K562 (cell line): ENCODE results near the gene MYMX. TPM values are rescaled to one million over a fixed set of nuclear protein-coding genes. Genes with fewer than 3 reads are reported as not detected.

ENCODE experiments used
- BRD4 ChIP-seq: fragments of 200-600 bp; sonication (generic); IDR thresholded peaks from 2 replicates; pipeline ENCODE4 v1.6.1; 2017; ENCODE audit warnings: inconsistent platforms
- CLOCK ChIP-seq: fragments of 250-450 bp; sonication (Bioruptor Pico); IDR thresholded peaks from 2 replicates; pipeline ENCODE4 v1.4.0; 2020; ENCODE audit warnings: mild to moderate bottlenecking, moderate library complexity, borderline replicate concordance
- ETV6 ChIP-seq, 3 experiments: fragments of 150-350 bp in 1 of 3; sonication (generic) in 1 of 3; formaldehyde crosslinking in 1 of 3; IDR thresholded peaks; 2 replicates each; pipeline versions ENCODE4 v1.6.1 to v1.8.0; 2014 to 2022; ENCODE audit warnings: borderline replicate concordance in 2 of 3, low read depth in 2 of 3, antibody characterized with exemption in 1 of 3, low read length in 1 of 3, mild to moderate bottlenecking in 1 of 3, missing genetic modification reagents in 1 of 3
- KLF1 ChIP-seq: fragments of 450-650 bp; IDR thresholded peaks from 2 replicates; pipeline ENCODE4 v1.6.1; 2016; ENCODE audit warnings: missing genetic modification characterization, missing compliant biosample characterization
- KLF16 ChIP-seq: IDR thresholded peaks from 2 replicates; pipeline ENCODE4 v1.6.1; 2016; ENCODE audit warnings: antibody characterized with exemption
- NR2C2 ChIP-seq, 2 experiments: fragments of 200-800 bp in 1 of 2; sonication (Bioruptor generic) in 1 of 2; sonication (generic) in 1 of 2; formaldehyde crosslinking in 1 of 2; IDR thresholded peaks; 2 replicates each; pipeline versions ENCODE4 v1.6.1 to v1.8.0; 2016 to 2022; ENCODE audit warnings: mild to moderate bottlenecking in 1 of 2, missing compliant biosample characterization in 1 of 2, missing genetic modification characterization in 1 of 2, missing genetic modification reagents in 1 of 2
- RCOR1 ChIP-seq, 2 experiments: IDR thresholded peaks; 2 replicates each; pipeline ENCODE4 v1.6.1; 2012; ENCODE audit warnings: low read depth in 2 of 2, low read length in 2 of 2, borderline replicate concordance in 1 of 2, improper control_type of control experiment in 1 of 2
- SAFB ChIP-seq: fragments of 200-400 bp; formaldehyde crosslinking; IDR thresholded peaks from 2 replicates; pipeline ENCODE4 v1.6.1; 2017; ENCODE audit warnings: low read depth, low read length, borderline replicate concordance
- SMARCA4 ChIP-seq: fragments of 450-650 bp; IDR thresholded peaks from 2 replicates; pipeline ENCODE4 v1.6.1; 2016
- SMARCA5 ChIP-seq: fragments of 450-650 bp; IDR thresholded peaks from 2 replicates; pipeline ENCODE4 v1.6.1; 2016
- TAF15 ChIP-seq: fragments of 200-400 bp; formaldehyde crosslinking; IDR thresholded peaks from 2 replicates; pipeline ENCODE4 v1.6.1; 2017; ENCODE audit warnings: mild to moderate bottlenecking, low read depth, low read length, moderate library complexity
- TEAD1 ChIP-seq, 2 experiments: fragments of 450-650 bp in 1 of 2; sonication (generic) in 1 of 2; formaldehyde crosslinking; IDR thresholded peaks; 2 replicates each; pipeline versions ENCODE4 v1.4.0 to v1.8.0; 2020 to 2022; ENCODE audit warnings: mild to moderate bottlenecking in 2 of 2, missing genetic modification reagents in 1 of 2
- USF1 ChIP-seq: sonication (generic); formaldehyde crosslinking; IDR thresholded peaks from 2 replicates; pipeline ENCODE4 v1.9.0; 2022; ENCODE audit warnings: mild to moderate bottlenecking, missing genetic modification reagents
- YY1 ChIP-seq, 3 experiments: IDR thresholded peaks; 2 replicates each; pipeline ENCODE4 v1.6.1; 2011; ENCODE audit warnings: low read length in 2 of 3, mild to moderate bottlenecking in 2 of 3, moderate library complexity in 2 of 3, borderline replicate concordance in 1 of 3, control low read depth in 1 of 3, low read depth in 1 of 3; ENCODE audit not compliant: insufficient read depth in 3 of 3, insufficient replicate concordance in 2 of 3, control insufficient read depth in 1 of 3, insufficient read length in 1 of 3; ENCODE audit errors: extremely low read depth in 1 of 3
- ZNF644 ChIP-seq: fragments of 200-800 bp; sonication (Bioruptor generic); IDR thresholded peaks from 2 replicates; pipeline ENCODE4 v1.6.1; 2016; ENCODE audit warnings: low read depth, missing genetic modification characterization, missing compliant biosample characterization
- ZNF717 ChIP-seq: fragments of 250-450 bp; sonication (Bioruptor Pico); IDR thresholded peaks from 2 replicates; pipeline ENCODE4 v1.5.0; 2021
- ZNF79 ChIP-seq: fragments of 250-450 bp; sonication (Bioruptor Pico); IDR thresholded peaks from 2 replicates; pipeline ENCODE4 v1.4.0; 2020; ENCODE audit warnings: low read depth, mild to moderate bottlenecking, moderate library complexity
- polyA plus RNA-seq, 8 experiments: library from polyadenylated mRNA; depleted of rRNA in 4 of 8; stranded (reverse) in 5 of 8; unstranded in 3 of 8; fragments of >200 nt; fragmentation: Nextera tagmentation in 2 of 8; fragmentation: Illumina TruSeq in 1 of 8; extraction: Ambion mirVana in 2 of 8; extraction: Trizol in 1 of 8; gene quantifications; 2 replicates each; pipeline versions ENCODE4 v1.2.1 to v1.2.3, GENCODE V29; 2011 to 2014; ENCODE audit warnings: inconsistent platforms in 1 of 8, missing spikeins in 1 of 8
- total RNA-seq, 7 experiments: library from RNA; depleted of rRNA in 6 of 7; stranded (reverse); fragments of >200 nt in 6 of 7; fragmentation: Illumina TruSeq in 2 of 7; extraction: Trizol in 2 of 7; gene quantifications; 2 replicates each; pipeline versions ENCODE4 v1.2.1 to v1.2.3, GENCODE V29; 2011 to 2021; ENCODE audit warnings: low replicate concordance in 1 of 7
- TF ChIP-seq, protein P1 (sequence below), 3 experiments: IDR thresholded peaks in 2 of 3; conservative IDR thresholded peaks in 1 of 3; 2 replicates each; pipeline ENCODE4 v1.5.1; 2011 to 2012; ENCODE audit warnings: low read length in 3 of 3, mild to moderate bottlenecking in 3 of 3, control low read depth in 2 of 3, improper control_type of control experiment in 1 of 3, inconsistent platforms in 1 of 3, low read depth in 1 of 3, mixed read lengths in 1 of 3, moderate library complexity in 1 of 3; ENCODE audit not compliant: insufficient read depth in 2 of 3
- TF ChIP-seq, protein P2 (sequence below): fragments of 450-650 bp; formaldehyde crosslinking; IDR thresholded peaks from 2 replicates; pipeline ENCODE4 v1.4.0; 2022; ENCODE audit warnings: missing genetic modification characterization

The MYMX gene
- total and polyA plus RNA-seq, 9 of the 15 experiments (the other 6 are each of a cell fraction or from before 2014, with no cell fraction given) = 0.12 TPM; not detected in 8

GRCh38 chr6:44221291-44221960, 4.7 kb downstream of the MYMX start (continued):
- TF ChIP-seq, protein P1, sequence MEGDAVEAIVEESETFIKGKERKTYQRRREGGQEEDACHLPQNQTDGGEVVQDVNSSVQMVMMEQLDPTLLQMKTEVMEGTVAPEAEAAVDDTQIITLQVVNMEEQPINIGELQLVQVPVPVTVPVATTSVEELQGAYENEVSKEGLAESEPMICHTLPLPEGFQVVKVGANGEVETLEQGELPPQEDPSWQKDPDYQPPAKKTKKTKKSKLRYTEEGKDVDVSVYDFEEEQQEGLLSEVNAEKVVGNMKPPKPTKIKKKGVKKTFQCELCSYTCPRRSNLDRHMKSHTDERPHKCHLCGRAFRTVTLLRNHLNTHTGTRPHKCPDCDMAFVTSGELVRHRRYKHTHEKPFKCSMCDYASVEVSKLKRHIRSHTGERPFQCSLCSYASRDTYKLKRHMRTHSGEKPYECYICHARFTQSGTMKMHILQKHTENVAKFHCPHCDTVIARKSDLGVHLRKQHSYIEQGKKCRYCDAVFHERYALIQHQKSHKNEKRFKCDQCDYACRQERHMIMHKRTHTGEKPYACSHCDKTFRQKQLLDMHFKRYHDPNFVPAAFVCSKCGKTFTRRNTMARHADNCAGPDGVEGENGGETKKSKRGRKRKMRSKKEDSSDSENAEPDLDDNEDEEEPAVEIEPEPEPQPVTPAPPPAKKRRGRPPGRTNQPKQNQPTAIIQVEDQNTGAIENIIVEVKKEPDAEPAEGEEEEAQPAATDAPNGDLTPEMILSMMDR (IDR thresholded peaks at IDR 0.05 in 2 of 3, conservative IDR thresholded peaks at IDR 0.05 in 1 of 3; ENCODE audit: insufficient read depth in 2 of 3, low read depth in 1 of 3, low read length in 3 of 3) = peak; percentile 94 to 97 (median 94)
- TF ChIP-seq TAF15 (no peak), KLF1 (tag) (no peak), USF1 (peak; percentile 43; the same call in 1 of the 2 replicates), SMARCA5 (no peak), BRD4 (no peak), KLF16 (0 out of 2 replicates have a peak, but pooled peaks have one; percentile 16), NR2C2 (CRISPR knock-in tag; IDR thresholded peaks at IDR 0.05) (peak; percentile 41; the same call in 1 of the 2 replicates), NR2C2 (tag; IDR thresholded peaks at IDR 0.05) (no peak; the same call in 1 of the 2 replicates), TEAD1 (CRISPR knock-in tag; IDR thresholded peaks at IDR 0.05) (peak in 1 of 2 experiments; percentile 71; a peak in 1 of 4 replicates), ETV6 (IDR thresholded peaks at IDR 0.05; ENCODE audit: borderline replicate concordance in 1 of 2, low read depth in 2 of 2, low read length in 1 of 2) (no peak), ETV6 (CRISPR knock-in tag; IDR thresholded peaks at IDR 0.05; ENCODE audit: borderline replicate concordance) (no peak), ZNF644 (tag) (no peak), SAFB (no peak), YY1 (IDR thresholded peaks at IDR 0.05; ENCODE audit: borderline replicate concordance in 1 of 3, control insufficient read depth in 1 of 3, extremely low read depth in 1 of 3, insufficient read depth in 3 of 3, insufficient read length in 1 of 3, insufficient replicate concordance in 2 of 3, low read depth in 1 of 3, low read length in 2 of 3) (peak in 1 of 3 experiments; percentile 62), ZNF717 (CRISPR knock-in tag) (no peak), CLOCK (CRISPR knock-in tag) (no peak), ZNF79 (no peak), RCOR1 (IDR thresholded peaks at IDR 0.05; ENCODE audit: borderline replicate concordance in 1 of 2, low read depth in 2 of 2, low read length in 2 of 2) (peak in 1 of 2 experiments; percentile 74; a peak in 1 of 4 replicates), SMARCA4 (no peak)
- TF ChIP-seq, protein P2, sequence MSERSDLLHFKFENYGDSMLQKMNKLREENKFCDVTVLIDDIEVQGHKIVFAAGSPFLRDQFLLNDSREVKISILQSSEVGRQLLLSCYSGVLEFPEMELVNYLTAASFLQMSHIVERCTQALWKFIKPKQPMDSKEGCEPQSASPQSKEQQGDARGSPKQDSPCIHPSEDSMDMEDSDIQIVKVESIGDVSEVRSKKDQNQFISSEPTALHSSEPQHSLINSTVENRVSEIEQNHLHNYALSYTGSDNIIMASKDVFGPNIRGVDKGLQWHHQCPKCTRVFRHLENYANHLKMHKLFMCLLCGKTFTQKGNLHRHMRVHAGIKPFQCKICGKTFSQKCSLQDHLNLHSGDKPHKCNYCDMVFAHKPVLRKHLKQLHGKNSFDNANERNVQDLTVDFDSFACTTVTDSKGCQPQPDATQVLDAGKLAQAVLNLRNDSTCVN (CRISPR knock-in tag) = 0 out of 2 replicates have a peak, but pooled peaks have one; percentile 40
